ENCODE measurements around the gene LMF2. TPM values are rescaled to one million over a fixed set of nuclear protein-coding genes. Genes with fewer than 3 reads are reported as not detected.

LMF2 gene
- polyA plus RNA-seq, 1 donor (not counting 4 experiments of a cell fraction or from before 2014, with no cell fraction given) = 13.2 TPM

GRCh38 chr22:50522806-50523438, 15.4 kb upstream of the LMF2 start:
- H3K4me2 ChIP-seq (ENCODE audit: control insufficient read depth, extremely low read depth, insufficient read depth, low read depth, low read length) = no peak overlapping the region
- H3K27me3 ChIP-seq (ENCODE audit: control insufficient read depth, extremely low read depth, insufficient read depth, low read length) = no peaks in the 10 kb centered on the region
- TF ChIP-seq EZH2 (IDR thresholded peaks at IDR 0.05; ENCODE audit: low read length) = no peak
- TF ChIP-seq, protein P1, sequence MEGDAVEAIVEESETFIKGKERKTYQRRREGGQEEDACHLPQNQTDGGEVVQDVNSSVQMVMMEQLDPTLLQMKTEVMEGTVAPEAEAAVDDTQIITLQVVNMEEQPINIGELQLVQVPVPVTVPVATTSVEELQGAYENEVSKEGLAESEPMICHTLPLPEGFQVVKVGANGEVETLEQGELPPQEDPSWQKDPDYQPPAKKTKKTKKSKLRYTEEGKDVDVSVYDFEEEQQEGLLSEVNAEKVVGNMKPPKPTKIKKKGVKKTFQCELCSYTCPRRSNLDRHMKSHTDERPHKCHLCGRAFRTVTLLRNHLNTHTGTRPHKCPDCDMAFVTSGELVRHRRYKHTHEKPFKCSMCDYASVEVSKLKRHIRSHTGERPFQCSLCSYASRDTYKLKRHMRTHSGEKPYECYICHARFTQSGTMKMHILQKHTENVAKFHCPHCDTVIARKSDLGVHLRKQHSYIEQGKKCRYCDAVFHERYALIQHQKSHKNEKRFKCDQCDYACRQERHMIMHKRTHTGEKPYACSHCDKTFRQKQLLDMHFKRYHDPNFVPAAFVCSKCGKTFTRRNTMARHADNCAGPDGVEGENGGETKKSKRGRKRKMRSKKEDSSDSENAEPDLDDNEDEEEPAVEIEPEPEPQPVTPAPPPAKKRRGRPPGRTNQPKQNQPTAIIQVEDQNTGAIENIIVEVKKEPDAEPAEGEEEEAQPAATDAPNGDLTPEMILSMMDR (optimal IDR thresholded peaks at IDR 0.05 in 1 of 3, IDR thresholded peaks at IDR 0.05 in 1 of 3, conservative IDR thresholded peaks at IDR 0.05 in 1 of 3; ENCODE audit: extremely low read depth in 1 of 3, insufficient read depth in 2 of 3, low read length in 3 of 3) = no peak
- no peak overlapping the region for H3K4me3 ChIP-seq (ENCODE audit: control insufficient read depth in 2 of 3, extremely low read depth in 1 of 3, insufficient read depth in 2 of 3, low read depth in 1 of 3, low read length in 3 of 3)
- no peaks in the 10 kb centered on the region for H4K20me1 ChIP-seq (ENCODE audit: control insufficient read depth, extremely low read depth, insufficient read depth, low read length)
- no peak overlapping the region for H2AFZ ChIP-seq (ENCODE audit: control insufficient read depth, low read length)
- H3K9me3 ChIP-seq (ENCODE audit: control insufficient read depth, low read depth, low read length) = no peaks in the 10 kb centered on the region
- DNase-seq (ENCODE audit: low read depth, low spot score) (no peak), FAIRE-seq (no peak)
- no peak overlapping the region for H3K27ac ChIP-seq (ENCODE audit: control insufficient read depth, insufficient read depth, low read length)
- peaks cover 22 to 33% of the 10 kb centered on the region in 2 experiments for H3K36me3 ChIP-seq (ENCODE audit: control insufficient read depth in 2 of 2, extremely low read depth in 1 of 2, insufficient read depth in 2 of 2, low read length in 2 of 2)
- H3K9me1 ChIP-seq (ENCODE audit: control insufficient read depth, extremely low read depth, insufficient read depth, low read length) = no peaks in the 10 kb centered on the region
- dilution Hi-C loops (cut with MboI; ENCODE audit: extremely low pct_ligation_motif_present, low sequenced_read_pairs) = no loop called here
- peaks cover 24% of the 10 kb centered on the region for H3K79me2 ChIP-seq (ENCODE audit: control insufficient read depth, insufficient read depth, low read length)
- peaks cover 16% of the 10 kb centered on the region for H3K4me1 ChIP-seq (ENCODE audit: control insufficient read depth, extremely low read depth, insufficient read depth, low read length)
- H3K9ac ChIP-seq (ENCODE audit: control insufficient read depth, extremely low read depth, insufficient read depth, low read length) = no peak overlapping the region

DNA sequence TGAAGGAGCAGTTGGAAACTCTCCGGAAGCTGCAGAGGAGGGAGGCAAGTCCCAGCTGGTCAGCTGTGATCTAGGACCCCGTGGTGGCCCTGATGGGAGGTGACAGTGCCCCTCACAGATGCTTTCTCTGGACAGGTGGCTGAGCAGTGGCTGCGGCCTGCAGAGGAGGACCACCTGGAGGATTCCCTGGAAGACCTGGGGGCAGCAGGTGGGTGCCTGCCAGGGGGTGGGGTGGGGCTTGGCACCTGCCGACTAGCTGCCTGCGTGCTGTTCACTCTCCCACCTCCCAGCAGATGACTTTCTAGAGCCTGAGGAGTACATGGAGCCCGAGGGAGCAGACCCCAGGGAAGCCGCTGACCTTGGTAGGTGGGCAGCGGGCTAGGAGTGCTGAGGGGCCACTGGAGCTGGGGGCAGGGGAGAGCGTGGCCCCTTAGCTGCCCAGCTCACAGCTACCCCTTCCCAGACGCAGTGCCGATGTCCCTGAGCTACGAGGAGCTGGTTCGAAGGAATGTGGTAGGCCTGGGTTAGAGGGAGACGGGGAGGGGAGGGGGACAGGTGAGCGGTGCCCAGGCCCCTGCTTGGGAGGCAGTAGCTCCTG, 14.8 kb upstream of the LMF2 start:
- dilution Hi-C loops (cut with MboI; ENCODE audit: extremely low pct_ligation_motif_present, low sequenced_read_pairs) = no loop called here
- Histone ChIP-seq H2AFZ (ENCODE audit: control insufficient read depth, low read length) (no peak overlapping the region), H3K9ac (ENCODE audit: control insufficient read depth, extremely low read depth, insufficient read depth, low read length) (no peak overlapping the region), H3K4me1 (ENCODE audit: control insufficient read depth, extremely low read depth, insufficient read depth, low read length) (peaks cover 16% of the 10 kb centered on the region), H3K4me2 (ENCODE audit: control insufficient read depth, extremely low read depth, insufficient read depth, low read depth, low read length) (no peak overlapping the region), H3K4me3 (ENCODE audit: control insufficient read depth in 2 of 3, extremely low read depth in 1 of 3, insufficient read depth in 2 of 3, low read depth in 1 of 3, low read length in 3 of 3) (no peak overlapping the region), H3K79me2 (ENCODE audit: control insufficient read depth, insufficient read depth, low read length) (peaks cover 24% of the 10 kb centered on the region), H4K20me1 (ENCODE audit: control insufficient read depth, extremely low read depth, insufficient read depth, low read length) (no peaks in the 10 kb centered on the region), H3K9me3 (ENCODE audit: control insufficient read depth, low read depth, low read length) (no peaks in the 10 kb centered on the region), H3K36me3 (ENCODE audit: control insufficient read depth in 2 of 2, extremely low read depth in 1 of 2, insufficient read depth in 2 of 2, low read length in 2 of 2) (peaks cover 22 to 33% of the 10 kb centered on the region in 2 experiments), H3K9me1 (ENCODE audit: control insufficient read depth, extremely low read depth, insufficient read depth, low read length) (no peaks in the 10 kb centered on the region), H3K27ac (ENCODE audit: control insufficient read depth, insufficient read depth, low read length) (no peak overlapping the region), H3K27me3 (ENCODE audit: control insufficient read depth, extremely low read depth, insufficient read depth, low read length) (no peaks in the 10 kb centered on the region)
- FAIRE-seq (no peak), DNase-seq (ENCODE audit: low read depth, low spot score) (no peak)
- TF ChIP-seq, protein P1 (optimal IDR thresholded peaks at IDR 0.05 in 1 of 3, IDR thresholded peaks at IDR 0.05 in 1 of 3, conservative IDR thresholded peaks at IDR 0.05 in 1 of 3; ENCODE audit: extremely low read depth in 1 of 3, insufficient read depth in 2 of 3, low read length in 3 of 3) = no peak
- no peak for TF ChIP-seq EZH2 (IDR thresholded peaks at IDR 0.05; ENCODE audit: low read length)

Data from keratinocyte (primary cell).